HFFc6 (cell line): ENCODE results near the gene RB1. TPM values are rescaled to one million over a fixed set of nuclear protein-coding genes. Genes with fewer than 3 reads are reported as not detected.

Experiments
- DNase-seq: peaks from one replicate; pipeline ENCODE4 v3.0.0-alpha.2; 2018
- H3K27ac Mint-ChIP-seq: 2 replicates; pipeline ENCODE4 v1.8.0; 2020; ENCODE audit warnings: mild to moderate bottlenecking, mixed read lengths
- H3K27me3 Mint-ChIP-seq: 2 replicates; pipeline ENCODE4 v1.8.0; 2021; ENCODE audit warnings: mild to moderate bottlenecking, moderate library complexity, mixed read lengths; ENCODE audit not compliant: insufficient read depth
- H3K36me3 Mint-ChIP-seq: 2 replicates; pipeline ENCODE4 v1.8.0; 2021; ENCODE audit warnings: low read depth, mixed read lengths
- H3K4me1 Mint-ChIP-seq: 2 replicates; pipeline ENCODE4 v1.8.0; 2020; ENCODE audit warnings: low read depth, mixed read lengths
- H3K4me3 Mint-ChIP-seq: 2 replicates; pipeline ENCODE4 v1.8.0; 2020; ENCODE audit warnings: mild to moderate bottlenecking, moderate library complexity, mixed read lengths
- H3K9me3 Mint-ChIP-seq: 2 replicates; pipeline ENCODE4 v1.8.0; 2020; ENCODE audit warnings: mild to moderate bottlenecking, mixed read lengths
- total RNA-seq, 6 experiments: library from RNA; stranded (reverse); fragmentation: NEBNext Ultra II Directional; extraction: Animal tissue kit (Norgen Biotek cat#: 25700); gene quantifications; 2 replicates in 1 of 6; 3 replicates in 5 of 6; pipeline ENCODE4 v1.2.3, GENCODE V29; 2021
- TF ChIP-seq, protein P1 (sequence below): fragments of 200-600 bp; sonication (generic); IDR thresholded peaks from 2 replicates; pipeline ENCODE4 v1.5.0; 2021; ENCODE audit warnings: antibody characterized with exemption, mild to moderate bottlenecking

RB1 gene
- total RNA-seq, 6 experiments from 2014 or later, result 39.2 to 50.4 (median 43.0) TPM

DNA sequence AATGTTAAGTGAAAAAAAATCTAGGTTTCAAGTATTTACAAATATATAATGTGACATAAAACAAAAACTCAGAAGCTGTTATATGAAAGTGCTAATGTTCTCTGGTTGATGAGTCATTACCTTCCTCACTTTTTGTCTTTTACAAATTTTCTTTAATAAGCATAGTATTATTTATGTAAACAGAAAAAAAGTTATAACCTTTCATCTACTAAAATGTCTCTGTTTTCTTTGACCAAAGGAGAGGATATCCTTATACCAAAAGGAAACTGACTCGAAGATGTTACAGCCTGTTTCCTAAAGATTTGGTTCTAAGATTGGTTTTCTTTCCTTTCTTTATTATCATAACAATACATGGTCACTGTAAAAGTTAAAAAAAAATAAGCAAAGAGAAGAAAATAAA is 191.3 kb downstream of the RB1 start:
- TF ChIP-seq, protein P1, sequence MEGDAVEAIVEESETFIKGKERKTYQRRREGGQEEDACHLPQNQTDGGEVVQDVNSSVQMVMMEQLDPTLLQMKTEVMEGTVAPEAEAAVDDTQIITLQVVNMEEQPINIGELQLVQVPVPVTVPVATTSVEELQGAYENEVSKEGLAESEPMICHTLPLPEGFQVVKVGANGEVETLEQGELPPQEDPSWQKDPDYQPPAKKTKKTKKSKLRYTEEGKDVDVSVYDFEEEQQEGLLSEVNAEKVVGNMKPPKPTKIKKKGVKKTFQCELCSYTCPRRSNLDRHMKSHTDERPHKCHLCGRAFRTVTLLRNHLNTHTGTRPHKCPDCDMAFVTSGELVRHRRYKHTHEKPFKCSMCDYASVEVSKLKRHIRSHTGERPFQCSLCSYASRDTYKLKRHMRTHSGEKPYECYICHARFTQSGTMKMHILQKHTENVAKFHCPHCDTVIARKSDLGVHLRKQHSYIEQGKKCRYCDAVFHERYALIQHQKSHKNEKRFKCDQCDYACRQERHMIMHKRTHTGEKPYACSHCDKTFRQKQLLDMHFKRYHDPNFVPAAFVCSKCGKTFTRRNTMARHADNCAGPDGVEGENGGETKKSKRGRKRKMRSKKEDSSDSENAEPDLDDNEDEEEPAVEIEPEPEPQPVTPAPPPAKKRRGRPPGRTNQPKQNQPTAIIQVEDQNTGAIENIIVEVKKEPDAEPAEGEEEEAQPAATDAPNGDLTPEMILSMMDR, result no peak
- H3K9me3 Mint-ChIP-seq, result no peaks in the 10 kb centered on the region
- H3K27ac Mint-ChIP-seq, result no peak overlapping the region
- H3K27me3 Mint-ChIP-seq, result no peaks in the 10 kb centered on the region
- DNase-seq, result no peak
- peaks cover 14% of the 10 kb centered on the region for H3K4me1 Mint-ChIP-seq
- H3K4me3 Mint-ChIP-seq, result no peak overlapping the region
- no peaks in the 10 kb centered on the region for H3K36me3 Mint-ChIP-seq

DNA sequence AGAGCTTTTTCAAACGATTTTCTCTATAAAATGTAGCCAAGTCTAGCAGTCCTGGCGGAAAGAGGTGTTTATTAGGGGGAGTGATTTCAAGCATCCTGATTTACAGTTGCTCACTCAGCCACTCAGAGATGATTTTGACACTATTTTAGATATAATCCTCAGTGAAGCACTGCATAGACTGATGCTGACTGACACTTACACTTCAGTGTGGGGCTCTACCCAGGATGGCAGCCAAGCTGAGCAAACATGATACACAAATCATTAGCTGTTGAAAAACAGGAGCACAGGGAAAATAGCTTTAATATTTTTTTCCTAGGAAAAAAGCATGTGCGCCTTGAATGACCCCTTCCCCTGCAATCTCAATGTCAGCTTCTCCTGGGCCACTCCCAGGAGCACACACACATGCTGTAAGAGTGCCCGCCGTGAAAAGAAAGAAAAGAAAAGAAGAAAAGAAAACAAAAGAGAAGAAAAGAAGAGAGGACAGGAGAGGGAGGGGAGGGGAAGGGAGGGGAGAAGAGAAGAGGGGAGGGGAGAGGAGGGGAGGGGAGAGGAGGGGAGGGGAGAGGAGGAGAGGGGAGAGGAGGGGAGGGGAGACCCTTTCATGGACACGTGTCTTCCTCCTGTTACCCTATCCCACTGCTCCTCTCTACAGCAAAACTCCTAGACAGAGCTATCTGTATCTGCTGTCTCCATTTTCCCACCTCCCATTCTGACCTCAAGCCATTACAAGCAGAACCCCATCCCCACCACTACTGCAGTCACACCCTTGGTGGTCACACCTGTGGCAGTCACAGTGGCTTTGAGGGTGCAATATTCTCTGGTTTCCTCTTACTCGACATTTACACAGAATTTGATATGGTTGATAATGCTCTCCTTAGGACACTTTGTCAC is 193.0 kb downstream of the RB1 start:
- no peak overlapping the region for H3K27ac Mint-ChIP-seq
- TF ChIP-seq, protein P1, result no peak
- H3K4me1 Mint-ChIP-seq, result peaks cover 30% of the 10 kb centered on the region
- DNase-seq, result no peak
- H3K9me3 Mint-ChIP-seq, result no peaks in the 10 kb centered on the region
- no peaks in the 10 kb centered on the region for H3K36me3 Mint-ChIP-seq
- no peaks in the 10 kb centered on the region for H3K27me3 Mint-ChIP-seq
- H3K4me3 Mint-ChIP-seq, result no peak overlapping the region

DNA sequence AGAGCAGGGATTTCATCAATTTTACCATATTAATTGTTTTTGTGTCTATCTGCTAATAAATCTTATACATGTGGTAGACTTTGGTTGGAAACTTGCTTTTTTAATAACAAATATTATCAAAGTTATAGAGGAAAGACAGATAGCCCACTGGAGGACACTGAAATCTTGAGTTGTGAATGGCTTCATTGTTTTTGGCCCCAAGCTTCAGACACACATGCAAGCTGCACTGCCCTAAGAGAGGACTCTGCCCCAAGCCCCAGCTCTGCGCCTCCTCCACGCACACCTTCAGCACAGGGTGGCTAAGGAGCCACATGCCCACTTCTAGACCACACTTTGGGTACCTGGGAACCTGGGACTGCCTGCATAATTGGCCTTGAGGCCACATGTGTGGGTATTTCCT is 194.1 kb downstream of the RB1 start:
- no peak overlapping the region for H3K27ac Mint-ChIP-seq
- H3K4me1 Mint-ChIP-seq, result peaks cover 36% of the 10 kb centered on the region
- no peaks in the 10 kb centered on the region for H3K27me3 Mint-ChIP-seq
- TF ChIP-seq, protein P1, result no peak
- H3K4me3 Mint-ChIP-seq, result no peak overlapping the region
- H3K9me3 Mint-ChIP-seq, result no peaks in the 10 kb centered on the region
- no peaks in the 10 kb centered on the region for H3K36me3 Mint-ChIP-seq
- DNase-seq, result no peak

DNA sequence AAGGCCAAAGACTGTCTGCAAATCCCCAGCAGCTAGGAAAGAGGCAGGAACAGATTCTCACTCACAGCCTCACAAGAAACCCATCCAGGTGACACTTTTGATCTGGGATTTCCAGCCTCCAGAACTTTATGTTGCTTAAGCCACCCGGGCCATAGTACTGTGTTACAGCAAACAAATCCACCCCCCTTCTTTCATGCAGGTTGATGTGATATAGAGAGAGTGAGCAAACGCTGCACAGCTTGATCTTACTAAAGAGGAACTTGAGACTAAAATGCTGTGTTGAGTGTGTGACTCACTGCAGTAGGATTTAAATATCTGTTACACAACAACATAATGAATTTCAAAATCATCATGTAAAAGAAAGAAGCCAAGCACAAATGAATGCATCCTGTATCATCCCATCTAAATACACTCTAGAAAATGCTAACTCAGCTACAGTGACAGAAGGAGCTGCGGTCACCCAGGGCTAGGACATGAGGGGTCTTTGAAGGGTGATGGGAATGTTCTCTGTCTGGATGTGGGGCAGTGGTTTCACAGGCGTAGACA is 197.2 kb downstream of the RB1 start:
- Mint-ChIP-seq H3K36me3 (no peaks in the 10 kb centered on the region), H3K27ac (peak overlapping the region; percentile 86), H3K4me3 (peak overlapping the region; percentile 38), H3K4me1 (peaks cover 36% of the 10 kb centered on the region), H3K27me3 (no peaks in the 10 kb centered on the region; the same call in 1 of the 2 replicates), H3K9me3 (no peaks in the 10 kb centered on the region)
- DNase-seq, result peak; percentile 80
- TF ChIP-seq, protein P1, result no peak

DNA sequence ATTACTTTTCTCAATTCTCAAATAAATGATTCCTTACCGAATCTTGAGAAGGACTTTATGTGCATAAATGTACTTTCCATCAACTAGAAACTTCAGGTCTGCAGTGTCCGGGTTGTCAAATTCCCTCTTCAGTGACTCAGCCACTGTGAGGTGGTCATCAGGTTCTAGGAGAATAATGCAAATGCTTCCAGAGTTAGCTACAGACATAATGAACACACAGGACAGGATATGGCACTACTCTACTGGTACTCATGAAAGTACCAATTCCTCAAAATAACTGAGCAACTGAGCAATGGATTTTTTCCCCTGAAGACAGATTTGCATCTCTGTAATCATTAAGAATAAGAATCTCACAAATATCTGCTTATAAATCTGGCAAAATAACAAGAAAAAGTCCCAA is 198.2 kb downstream of the RB1 start:
- DNase-seq, result no peak
- TF ChIP-seq, protein P1, result no peak
- H3K4me3 Mint-ChIP-seq, result no peak overlapping the region
- H3K27me3 Mint-ChIP-seq, result no peaks in the 10 kb centered on the region; the same call in 1 of the 2 replicates
- H3K4me1 Mint-ChIP-seq, result peaks cover 36% of the 10 kb centered on the region
- H3K9me3 Mint-ChIP-seq, result no peaks in the 10 kb centered on the region
- H3K27ac Mint-ChIP-seq, result no peak overlapping the region
- no peaks in the 10 kb centered on the region; the same call in 1 of the 2 replicates for H3K36me3 Mint-ChIP-seq
